Activated naive CD8-positive, alpha-beta T cell treated with anti-CD3 and anti-CD28 coated beads, Interleukin-2, amount 50 U/mL, for 16 hours (primary cell): ENCODE results near the gene TRAPPC2L.

Experiments
- DNase-seq: peaks from one replicate; pipeline ENCODE4 v3.0.0-alpha.2; 2020; ENCODE audit warnings: low read depth, low spot score

TRAPPC2L gene

DNA sequence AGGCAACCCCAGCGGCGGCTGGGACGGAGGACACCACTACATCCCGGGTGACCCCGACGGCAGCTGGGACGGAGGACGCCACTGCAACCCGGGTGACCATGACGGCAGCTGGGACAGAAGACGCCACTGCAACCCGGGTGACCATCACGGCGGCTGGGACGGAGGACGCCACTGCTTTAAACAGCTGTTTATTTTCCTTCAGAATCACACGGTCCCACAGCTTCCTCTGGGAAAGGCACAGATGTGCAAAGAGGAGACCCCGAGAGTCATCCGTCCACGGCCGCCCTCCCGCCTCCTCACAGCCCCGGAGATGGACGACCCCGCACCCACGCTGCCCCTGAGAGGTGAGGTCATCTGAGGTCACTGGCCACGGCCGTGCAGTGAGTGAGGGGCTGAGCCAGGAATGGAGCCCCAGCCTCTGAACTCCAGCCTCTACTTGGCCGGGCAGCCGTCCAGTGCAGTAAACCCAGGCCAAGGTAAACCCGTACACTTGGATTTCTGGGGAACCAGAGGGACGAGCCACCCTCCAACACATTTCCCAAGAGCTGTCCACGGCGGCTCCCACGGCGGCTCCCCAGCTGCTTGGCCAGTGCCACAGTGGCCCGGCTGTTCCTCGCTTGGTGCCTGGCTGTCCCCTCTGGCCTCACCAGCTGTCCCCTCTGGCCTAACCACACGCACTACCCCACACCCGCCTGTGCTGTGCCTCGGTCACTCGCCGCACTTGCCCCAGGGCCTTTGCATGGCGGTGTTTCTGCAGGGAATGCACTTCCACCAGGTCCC, 52.7 kb downstream of the TRAPPC2L start:
- no peak for DNase-seq

DNA sequence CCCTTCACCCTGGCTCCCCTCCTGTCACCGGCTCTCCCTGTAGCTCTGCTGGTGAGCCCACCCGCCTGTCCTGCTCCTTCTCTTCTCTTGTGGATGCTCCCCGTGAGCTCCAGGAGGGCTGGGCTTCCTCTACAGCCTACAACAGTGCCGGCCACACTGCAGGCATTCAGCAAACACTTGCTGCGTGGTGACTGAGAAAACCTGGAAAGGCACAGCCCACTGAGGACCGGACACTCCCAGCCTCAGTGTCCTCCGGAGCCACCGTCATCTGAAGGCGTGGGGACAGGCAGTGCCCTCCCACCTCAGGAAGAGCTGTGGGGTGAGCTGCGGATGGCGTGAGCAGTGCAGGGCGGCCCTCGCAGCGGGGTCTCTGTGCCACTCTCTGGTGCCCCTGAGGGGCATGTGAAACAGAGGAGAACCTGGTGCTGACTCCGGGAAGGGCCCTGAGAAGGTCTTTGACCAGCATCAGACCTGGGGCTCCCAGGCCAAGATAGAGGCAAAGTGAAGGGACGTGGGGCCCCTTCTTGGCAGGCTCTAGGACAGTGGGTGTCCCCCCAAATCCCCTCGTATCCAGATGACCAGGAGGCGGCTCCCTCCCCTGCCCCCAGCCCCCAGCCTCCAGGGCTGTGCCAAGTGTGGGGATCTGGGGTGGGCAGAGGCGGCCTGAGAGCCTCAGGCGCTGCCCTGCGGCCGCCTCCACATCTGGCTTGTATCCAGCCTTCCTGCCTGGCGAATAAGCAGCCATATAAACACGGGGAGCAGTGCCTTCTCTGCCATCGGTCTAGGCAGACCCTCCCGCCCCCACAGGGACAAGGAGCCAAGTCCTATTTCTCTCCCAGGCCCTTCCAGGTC, 53.6 kb downstream of the TRAPPC2L start:
- DNase-seq = no peak

DNA sequence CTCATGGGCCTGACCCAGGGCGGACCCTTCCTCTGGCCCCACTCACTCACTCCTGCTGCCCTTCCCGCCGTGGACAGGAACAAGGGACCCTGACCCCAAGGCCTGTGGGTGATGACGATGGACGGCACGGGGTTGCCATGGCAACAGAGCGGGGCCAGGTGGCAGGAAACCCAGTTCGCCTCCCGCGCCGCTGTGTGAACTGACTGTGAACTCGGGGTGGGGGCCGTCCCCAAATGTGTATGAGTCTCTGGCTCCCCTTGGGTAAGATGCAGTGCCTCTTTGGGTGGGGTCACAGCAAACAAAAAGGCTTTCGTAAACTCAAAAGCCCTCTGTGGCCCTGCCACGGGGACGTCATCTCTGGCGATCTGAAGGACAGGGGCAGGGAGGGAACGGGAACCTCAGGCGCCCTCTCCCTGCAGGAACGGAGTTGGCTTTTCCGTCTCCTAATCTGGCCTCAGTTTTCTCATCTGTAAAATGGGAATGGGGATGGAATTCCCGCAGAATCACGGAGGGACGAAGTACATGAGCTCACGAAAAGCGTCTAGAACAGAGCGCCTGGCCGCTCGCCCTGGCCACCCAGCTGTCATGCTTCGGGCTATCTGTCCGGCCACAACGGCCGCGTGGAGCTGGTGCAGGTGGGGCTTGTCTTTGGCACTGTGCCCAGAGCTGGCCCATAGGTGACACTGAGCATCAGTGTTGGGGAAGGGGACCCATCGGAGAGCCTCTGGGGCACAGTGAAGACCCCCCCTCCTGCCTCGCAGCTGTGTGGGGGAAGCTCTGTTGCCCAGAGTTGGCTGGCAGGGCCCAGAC, 54.4 kb downstream of the TRAPPC2L start:
- DNase-seq = no peak

DNA sequence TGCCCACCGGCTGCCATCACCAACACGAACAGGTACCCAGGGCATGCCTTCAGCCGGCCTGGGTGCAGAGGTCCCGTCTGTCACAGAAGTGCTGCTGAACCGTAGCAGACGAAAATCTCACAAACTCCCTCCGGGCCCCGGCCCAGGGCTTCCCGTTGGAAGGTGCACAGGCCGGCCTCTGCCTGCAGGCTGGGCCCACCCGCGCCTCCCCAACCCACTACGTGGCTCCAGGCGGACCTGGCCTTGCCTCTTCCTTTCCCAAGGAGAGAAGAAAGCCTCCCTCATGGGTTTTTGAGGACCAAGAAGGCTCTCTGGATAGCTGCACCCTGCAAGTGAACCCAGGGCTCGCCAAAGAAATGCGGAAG, 55.0 kb downstream of the TRAPPC2L start:
- DNase-seq = no peak
